NCI-H1930 (cell line): Measurements from ENCODE around the gene IGFBP5.

Experiments
- DNase-seq, 2 experiments: peaks; one replicate each; lab custom pipeline; 2025; lab: John Stamatoyannopoulos, UW

Gene IGFBP5

GRCh38 chr2:216644842-216645635, 50.3 kb downstream of the IGFBP5 start:
- no peak for DNase-seq

DNA sequence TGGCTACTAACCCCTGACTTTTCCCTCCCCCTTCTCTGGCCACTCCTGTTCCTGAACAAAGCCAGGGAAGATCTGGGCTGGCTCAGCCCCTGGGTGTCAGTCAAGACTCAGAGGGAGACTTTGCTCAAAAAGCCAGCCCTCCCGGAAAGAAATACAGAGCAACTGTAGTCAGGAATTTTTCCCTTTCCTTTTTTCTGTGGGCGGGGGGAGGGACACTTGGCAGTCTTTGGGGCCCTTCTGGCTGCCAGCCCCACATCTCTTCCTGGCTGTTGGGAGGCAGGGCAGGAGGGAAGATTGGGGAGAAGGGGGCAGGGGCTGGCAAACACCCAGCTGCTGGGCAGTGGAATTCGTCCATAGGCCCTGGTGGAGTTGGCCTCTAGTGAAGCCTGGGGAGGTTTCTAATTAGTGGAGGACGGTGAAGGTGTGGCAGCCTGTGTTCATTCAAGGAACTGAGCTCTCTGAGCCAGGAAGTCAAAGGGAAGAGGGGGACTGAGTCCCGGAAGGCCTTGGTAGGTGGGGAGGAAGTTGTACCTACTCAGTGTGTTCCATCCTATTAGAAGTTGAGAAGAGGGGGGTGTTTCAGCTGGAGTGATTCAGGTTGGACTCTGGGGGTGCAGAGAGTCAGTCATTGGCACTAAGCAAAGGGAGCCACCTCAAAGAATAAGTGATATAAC, 51.2 kb downstream of the IGFBP5 start:
- no peak for DNase-seq

- DNase-seq, result no peak
Measured at GRCh38 chr2:216637472-216637871, 57.9 kb downstream of the IGFBP5 start.

- DNase-seq, result no peak
Measured at GRCh38 chr2:216636551-216637450, 58.5 kb downstream of the IGFBP5 start.

DNA sequence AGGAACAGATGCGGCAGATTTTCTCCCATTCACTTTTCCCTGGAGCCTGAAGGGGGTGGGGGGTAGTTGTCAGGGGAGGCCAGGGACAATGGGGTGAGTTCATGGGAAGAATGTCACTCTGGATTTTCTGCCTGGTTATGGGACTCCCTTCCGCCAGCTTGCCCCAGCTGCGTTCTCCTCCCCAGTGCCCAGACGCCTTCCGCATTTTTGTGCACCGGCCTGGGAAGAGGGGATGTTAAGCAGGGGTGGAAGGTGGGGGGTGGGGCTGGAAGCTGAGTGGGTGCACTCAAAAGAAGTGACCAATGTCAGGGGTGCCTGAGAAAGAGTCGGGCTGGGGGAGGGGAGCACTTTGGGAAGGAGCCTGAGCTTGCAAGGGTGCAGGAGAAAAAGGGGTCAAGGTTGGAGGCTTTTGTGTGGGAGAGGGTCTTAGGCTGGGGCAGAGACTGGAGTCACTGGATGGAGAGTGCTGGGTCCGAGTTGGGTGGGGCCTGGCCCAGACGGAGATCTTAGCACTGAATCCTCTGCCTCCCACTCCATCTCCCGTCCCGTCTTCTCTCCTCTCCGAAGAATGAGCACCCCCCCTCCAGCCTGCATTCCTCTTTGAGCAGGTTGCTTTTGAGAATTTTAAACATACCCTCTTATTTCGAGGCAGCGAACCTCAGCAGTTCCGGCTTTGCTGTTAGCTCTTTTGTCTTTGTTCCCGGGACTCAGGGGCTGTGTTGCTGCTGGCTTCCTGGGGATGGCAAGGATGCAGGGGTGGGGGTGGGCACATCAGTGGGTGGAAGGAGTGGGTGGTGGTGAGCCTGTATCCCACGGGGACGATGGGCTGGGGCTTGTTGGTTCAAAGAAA, 59.4 kb downstream of the IGFBP5 start:
- no peak for DNase-seq

DNA sequence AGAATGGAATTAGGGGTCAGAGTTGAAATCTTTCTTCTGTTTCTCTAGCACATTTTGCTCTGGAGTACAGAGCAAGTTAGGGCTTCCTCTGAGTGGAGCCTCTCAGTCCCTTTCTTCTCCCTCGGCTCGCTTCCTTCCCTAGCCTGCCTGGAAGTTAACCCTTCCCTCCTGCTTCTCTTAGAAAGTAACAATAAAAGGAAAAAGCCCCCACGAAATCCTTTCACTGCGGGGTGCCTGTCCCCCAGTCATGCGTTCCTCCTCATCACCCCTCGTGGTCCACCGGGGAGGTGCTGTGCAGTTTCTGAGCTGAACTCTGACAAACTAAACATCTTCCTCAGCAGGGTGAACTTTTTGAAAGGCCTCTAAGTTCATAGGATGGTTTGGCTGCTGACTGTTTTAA, 60.2 kb downstream of the IGFBP5 start:
- no peak for DNase-seq

- no peak for DNase-seq
Measured at GRCh38 chr2:216634370-216635148, 60.8 kb downstream of the IGFBP5 start.

- no peak for DNase-seq
Measured at GRCh38 chr2:216633616-216634369, 61.6 kb downstream of the IGFBP5 start.

DNA sequence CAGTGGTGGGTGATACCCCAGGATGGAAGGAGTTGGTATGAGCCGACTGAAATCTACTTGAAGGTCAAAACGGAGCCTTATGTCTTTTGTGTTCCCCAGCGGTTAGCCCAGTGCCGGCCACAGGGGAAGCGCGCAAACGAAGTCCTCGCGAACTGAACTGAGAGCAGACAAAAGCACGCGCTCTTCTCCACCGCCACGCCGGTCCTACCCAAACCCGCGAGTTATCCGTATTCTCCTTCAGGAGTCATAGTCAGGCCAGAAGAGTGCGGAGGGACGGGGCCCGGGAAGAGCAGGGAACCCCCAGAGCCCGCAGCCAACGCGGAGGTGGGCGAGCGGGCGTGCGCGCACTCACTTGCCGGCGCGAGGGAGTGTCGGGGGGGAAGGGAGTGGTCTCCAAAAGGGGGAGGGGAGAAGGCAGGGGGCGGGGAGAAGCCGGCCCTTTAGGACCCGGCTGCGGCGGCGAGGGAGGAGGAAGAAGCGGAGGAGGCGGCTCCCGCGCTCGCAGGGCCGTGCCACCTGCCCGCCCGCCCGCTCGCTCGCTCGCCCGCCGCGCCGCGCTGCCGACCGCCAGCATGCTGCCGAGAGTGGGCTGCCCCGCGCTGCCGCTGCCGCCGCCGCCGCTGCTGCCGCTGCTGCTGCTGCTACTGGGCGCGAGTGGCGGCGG, 62.3 kb downstream of the IGFBP5 start, which contains the start of gene IGFBP2:
TSS of gene IGFBP2 (plus strand) at position 469 of the 664 bp plus-strand sequence. CDS start at position 573, 104 bp downstream.
- peak; percentile 68 for DNase-seq

DNA sequence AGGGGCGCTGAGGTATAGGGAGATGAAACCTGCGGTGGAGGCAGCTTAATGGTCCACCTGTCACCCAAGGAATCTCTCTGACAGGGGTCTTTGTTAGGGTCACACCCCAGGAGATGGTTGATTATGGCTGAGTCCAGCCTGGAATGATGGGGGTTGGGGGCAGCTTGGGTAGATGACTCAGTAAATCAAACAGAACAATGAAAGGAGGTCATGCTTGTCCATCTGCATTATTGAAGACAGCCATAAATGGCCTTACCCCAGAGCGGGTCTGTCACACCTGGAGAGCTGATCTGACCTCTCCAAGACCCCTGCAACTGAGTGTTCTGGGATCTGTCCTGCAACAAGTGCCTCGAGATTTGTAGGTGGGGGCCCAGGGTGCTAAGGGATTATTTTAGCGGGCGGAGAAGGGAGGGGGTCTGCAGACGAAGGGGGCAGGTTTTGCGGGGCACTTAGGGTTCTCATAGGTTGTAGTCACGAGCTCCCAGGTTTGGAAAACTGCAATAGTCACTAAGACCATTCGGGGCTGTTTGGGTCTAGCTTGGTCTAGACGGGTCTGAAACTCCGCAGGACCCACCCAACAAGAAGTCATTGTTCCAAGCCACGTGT, 62.9 kb downstream of the IGFBP5 start:
- no peak for DNase-seq

- no peak for DNase-seq
Measured at GRCh38 chr2:216629784-216630183, 65.6 kb downstream of the IGFBP5 start.

DNA sequence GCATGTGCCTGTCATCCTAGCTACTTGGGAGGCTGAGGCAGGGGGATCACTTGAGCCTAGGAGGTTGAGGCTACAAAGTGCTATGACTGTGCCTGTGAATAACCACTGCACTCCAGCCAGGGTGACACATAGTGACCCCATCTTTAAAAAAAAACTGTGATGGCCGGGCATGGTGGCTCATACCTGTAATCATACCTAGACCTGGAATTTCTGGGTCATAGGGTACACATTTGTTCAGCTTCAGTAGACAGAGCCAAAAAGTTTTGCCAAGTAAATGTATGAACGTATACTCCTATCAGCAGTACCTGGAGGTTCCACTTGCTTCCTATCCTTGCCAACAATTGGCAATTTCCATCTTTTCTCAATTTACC, 68.5 kb downstream of the IGFBP5 start:
- no peak for DNase-seq

DNA sequence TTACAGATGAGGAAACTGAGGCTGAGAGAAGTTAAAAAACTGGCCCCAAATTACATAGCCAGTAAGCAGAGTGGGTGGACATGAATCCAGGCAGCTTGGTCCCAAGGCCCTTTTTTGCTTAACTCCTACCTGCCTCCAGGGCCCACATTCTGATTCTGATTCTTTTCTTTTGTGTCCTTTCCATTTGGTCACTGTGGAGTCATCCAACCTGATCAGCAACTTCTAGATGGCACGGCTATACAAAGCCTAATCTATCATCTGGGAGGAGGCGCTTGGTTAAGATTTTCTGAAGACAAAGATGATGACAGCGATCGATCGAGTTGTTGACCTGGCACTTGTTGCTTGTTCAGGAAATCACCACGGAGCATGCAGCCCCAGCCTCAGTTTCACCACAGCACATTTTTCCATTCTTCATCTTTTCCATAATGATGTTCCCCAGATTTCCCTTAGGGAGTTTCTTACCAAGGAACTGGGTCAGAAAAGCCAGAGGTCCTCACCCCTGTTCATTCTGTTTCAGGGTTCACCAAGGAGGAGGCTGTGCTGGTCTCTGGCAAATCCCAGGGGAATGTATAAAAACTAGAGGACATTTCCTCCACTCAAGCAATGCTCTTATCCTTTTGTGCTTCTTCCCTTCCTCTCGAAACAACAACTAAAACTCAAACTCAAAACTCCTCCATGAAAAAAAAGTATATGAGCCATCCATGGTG, 69.0 kb downstream of the IGFBP5 start:
- DNase-seq, result no peak

- DNase-seq, result no peak
Measured at GRCh38 chr2:216624251-216624650, 71.1 kb downstream of the IGFBP5 start.

GRCh38 chr2:216622526-216622925, 72.8 kb downstream of the IGFBP5 start:
- DNase-seq, result no peak
